ENCODE measurements around the gene ZMPSTE24. TPM values are rescaled to one million over a fixed set of nuclear protein-coding genes. Genes with fewer than 3 reads are reported as not detected.

Gene ZMPSTE24
- total and polyA plus RNA-seq, 2 of the 4 experiments (the other 2 are of a cell fraction): 21.0 to 28.9 TPM

- TF ChIP-seq RFX5 (IDR thresholded peaks at IDR 0.05; ENCODE audit: low read depth, low read length) (no peak), POLR2A (IDR thresholded peaks at IDR 0.05; ENCODE audit: low read depth, low read length) (peak; percentile 88; the same call in 1 of the 2 replicates), RAD21 (IDR thresholded peaks at IDR 0.05; ENCODE audit: low read length) (no peak; the same call in 1 of the 2 replicates), BHLHE40 (IDR thresholded peaks at IDR 0.05; ENCODE audit: low read depth, low read length) (no peak), MAZ (IDR thresholded peaks at IDR 0.05; ENCODE audit: borderline replicate concordance, low read depth, low read length) (peak; percentile 94), NFE2L2 (IDR thresholded peaks at IDR 0.05; ENCODE audit: low read depth, low read length) (no peak)
These were observed at the start of gene ZMPSTE24 (continued) for GRCh38 chr1:40257688-40258444.
